Gastroesophageal sphincter (tissue), 4 donors: ENCODE measurements around the gene SVBP. TPM values are rescaled to one million over a fixed set of nuclear protein-coding genes. Genes with fewer than 3 reads are reported as not detected.

Source experiments
- ATAC-seq: fragments of 150-250 bp; one replicate; pipeline ENCODE4 v1.9.1; 2016; ENCODE audit warnings: mild to moderate bottlenecking, moderate library complexity
- H3K27ac ChIP-seq, 4 donors: fragments of 200-600 bp; sonication (generic) in 3 of 4; 1 replicate in 3 of 4; 2 replicates in 1 of 4; pipeline ENCODE4 v1.5.1; 2016 to 2019
- H3K27me3 ChIP-seq: fragments of 200-600 bp; sonication (generic); one replicate; pipeline ENCODE4 v1.5.1; 2019
- H3K36me3 ChIP-seq, 2 donors: fragments of 200-600 bp; sonication (generic); one replicate each; pipeline ENCODE4 v1.5.1; 2019; ENCODE audit warnings: control low read depth in 1 of 2
- H3K4me1 ChIP-seq, 3 donors: fragments of 200-600 bp; sonication (generic); 1 replicate in 2 of 3; 2 replicates in 1 of 3; pipeline ENCODE4 v1.5.1; 2016 to 2019; ENCODE audit warnings: control low read depth in 2 of 3
- H3K4me3 ChIP-seq, 2 donors: fragments of 200-600 bp; sonication (generic); one replicate each; pipeline ENCODE4 v1.5.1; 2019; ENCODE audit warnings: mild to moderate bottlenecking in 1 of 2, moderate library complexity in 1 of 2
- H3K9me3 ChIP-seq, 3 donors: fragments of 200-600 bp; sonication (generic); one replicate each; pipeline ENCODE4 v1.5.1; 2017 to 2019; ENCODE audit warnings: control low read depth in 2 of 3
- EP300 ChIP-seq: sonication (generic); formaldehyde crosslinking; IDR thresholded peaks from one replicate; pipeline ENCODE4 v1.6.1; 2017; ENCODE audit warnings: antibody characterized with exemption, mild to moderate bottlenecking
- POLR2A ChIP-seq, 2 donors: fragments of 450-650 bp; IDR thresholded peaks; one replicate each; pipeline ENCODE4 v1.6.1; 2017; ENCODE audit warnings: antibody characterized with exemption in 2 of 2, mild to moderate bottlenecking in 2 of 2, moderate library complexity in 1 of 2
- POLR2AphosphoS5 ChIP-seq: sonication (generic); formaldehyde crosslinking; IDR thresholded peaks from one replicate; pipeline ENCODE4 v1.6.1; 2017; ENCODE audit warnings: antibody characterized with exemption
- WGBS, 2 donors: methylation state at CpG; one replicate each; pipeline ENCODE4 v1.1.5; 2018; ENCODE audit warnings: low coverage in 1 of 2; 5-methylcytosine and 5-hydroxymethylcytosine counted together
- total RNA-seq, 4 donors: library from RNA; depleted of rRNA; stranded (reverse); fragments of >200 nt; gene quantifications; one replicate each; pipeline ENCODE4 v1.1.0, GENCODE V29; 2016
- TF ChIP-seq, protein P1 (sequence below), 4 experiments: fragments of 200-600 bp in 2 of 4; fragments of 450-650 bp in 2 of 4; sonication (generic) in 1 of 4; IDR thresholded peaks; one replicate each; pipeline ENCODE4 v1.5.1; 2017 to 2019; ENCODE audit warnings: antibody characterized with exemption in 4 of 4, mild to moderate bottlenecking in 2 of 4, moderate library complexity in 2 of 4

SVBP gene
- total RNA-seq, 4 donors from 2014 or later, result 21.3 to 36.5 (median 22.6) TPM

- TF ChIP-seq EP300, result no peak
- TF ChIP-seq, protein P1, sequence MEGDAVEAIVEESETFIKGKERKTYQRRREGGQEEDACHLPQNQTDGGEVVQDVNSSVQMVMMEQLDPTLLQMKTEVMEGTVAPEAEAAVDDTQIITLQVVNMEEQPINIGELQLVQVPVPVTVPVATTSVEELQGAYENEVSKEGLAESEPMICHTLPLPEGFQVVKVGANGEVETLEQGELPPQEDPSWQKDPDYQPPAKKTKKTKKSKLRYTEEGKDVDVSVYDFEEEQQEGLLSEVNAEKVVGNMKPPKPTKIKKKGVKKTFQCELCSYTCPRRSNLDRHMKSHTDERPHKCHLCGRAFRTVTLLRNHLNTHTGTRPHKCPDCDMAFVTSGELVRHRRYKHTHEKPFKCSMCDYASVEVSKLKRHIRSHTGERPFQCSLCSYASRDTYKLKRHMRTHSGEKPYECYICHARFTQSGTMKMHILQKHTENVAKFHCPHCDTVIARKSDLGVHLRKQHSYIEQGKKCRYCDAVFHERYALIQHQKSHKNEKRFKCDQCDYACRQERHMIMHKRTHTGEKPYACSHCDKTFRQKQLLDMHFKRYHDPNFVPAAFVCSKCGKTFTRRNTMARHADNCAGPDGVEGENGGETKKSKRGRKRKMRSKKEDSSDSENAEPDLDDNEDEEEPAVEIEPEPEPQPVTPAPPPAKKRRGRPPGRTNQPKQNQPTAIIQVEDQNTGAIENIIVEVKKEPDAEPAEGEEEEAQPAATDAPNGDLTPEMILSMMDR (IDR thresholded peaks at IDR 0.05), result no peak
- TF ChIP-seq POLR2A (IDR thresholded peaks at IDR 0.05), result no peak
- no peak for TF ChIP-seq POLR2AphosphoS5
- no peak for ATAC-seq
- H3K4me3 ChIP-seq, result no peak overlapping the region
- no peak overlapping the region for H3K27ac ChIP-seq
- H3K9me3 ChIP-seq, result peaks cover 0 to 7% (median 0%) of the 10 kb centered on the region in 3 donors
- WGBS, 2 donors, result 75 to 83% methylated on average over 3 to 6 of the region's 6 CpGs
- peaks cover 0 to 12% (median 0%) of the 10 kb centered on the region in 3 donors for H3K4me1 ChIP-seq
- peaks cover 0 to 37% of the 10 kb centered on the region in 2 donors for H3K36me3 ChIP-seq
- no peaks in the 10 kb centered on the region for H3K27me3 ChIP-seq
Observed at GRCh38 chr1:42853116-42853884, 36.1 kb upstream of the SVBP start.

GRCh38 chr1:42852608-42852980 is 35.4 kb upstream of the SVBP start:
- H3K9me3 ChIP-seq, result peaks cover 0 to 7% (median 0%) of the 10 kb centered on the region in 3 donors
- TF ChIP-seq EP300 (no peak), POLR2A (IDR thresholded peaks at IDR 0.05) (no peak)

GRCh38 chr1:42851960-42852607 is 34.9 kb upstream of the SVBP start:
- Histone ChIP-seq H3K27ac (no peak overlapping the region), H3K9me3 (peaks cover 0 to 7% (median 0%) of the 10 kb centered on the region in 3 donors), H3K36me3 (peaks cover 0 to 37% of the 10 kb centered on the region in 2 donors), H3K4me1 (peaks cover 0 to 24% (median 0%) of the 10 kb centered on the region in 3 donors), H3K27me3 (no peaks in the 10 kb centered on the region), H3K4me3 (no peak overlapping the region)
- 93 to 100% methylated on average over 1 to 2 of the region's 2 CpGs for WGBS, 2 donors
- ATAC-seq, result no peak
- TF ChIP-seq POLR2AphosphoS5 (no peak), POLR2A (IDR thresholded peaks at IDR 0.05) (no peak), EP300 (no peak)
- TF ChIP-seq, protein P1 (IDR thresholded peaks at IDR 0.05), result no peak

More at GRCh38 chr1:42852608-42852980, 35.4 kb upstream of the SVBP start:
- Histone ChIP-seq H3K27me3 (no peaks in the 10 kb centered on the region), H3K36me3 (peaks cover 0 to 37% of the 10 kb centered on the region in 2 donors), H3K4me3 (no peak overlapping the region), H3K27ac (no peak overlapping the region), H3K4me1 (peaks cover 0 to 19% (median 0%) of the 10 kb centered on the region in 3 donors)
- WGBS, 2 donors, result 0 to 39% methylated on average over 1 to 2 of the region's 2 CpGs
- ATAC-seq, result no peak

- TF ChIP-seq EP300 (no peak), POLR2A (IDR thresholded peaks at IDR 0.05) (no peak), POLR2AphosphoS5 (no peak)
- TF ChIP-seq, protein P1 (IDR thresholded peaks at IDR 0.05), result no peak
- Histone ChIP-seq H3K36me3 (peaks cover 0 to 37% of the 10 kb centered on the region in 2 donors), H3K27me3 (no peaks in the 10 kb centered on the region), H3K9me3 (peaks cover 0 to 7% (median 0%) of the 10 kb centered on the region in 3 donors), H3K27ac (no peak overlapping the region), H3K4me1 (peaks cover 0 to 25% (median 0%) of the 10 kb centered on the region in 3 donors), H3K4me3 (no peak overlapping the region)
- 98 to 100% methylated on average over 2 to 8 of the region's 15 CpGs for WGBS, 2 donors
- no peak for ATAC-seq
Observed at GRCh38 chr1:42851420-42851819, 34.2 kb upstream of the SVBP start.

DNA sequence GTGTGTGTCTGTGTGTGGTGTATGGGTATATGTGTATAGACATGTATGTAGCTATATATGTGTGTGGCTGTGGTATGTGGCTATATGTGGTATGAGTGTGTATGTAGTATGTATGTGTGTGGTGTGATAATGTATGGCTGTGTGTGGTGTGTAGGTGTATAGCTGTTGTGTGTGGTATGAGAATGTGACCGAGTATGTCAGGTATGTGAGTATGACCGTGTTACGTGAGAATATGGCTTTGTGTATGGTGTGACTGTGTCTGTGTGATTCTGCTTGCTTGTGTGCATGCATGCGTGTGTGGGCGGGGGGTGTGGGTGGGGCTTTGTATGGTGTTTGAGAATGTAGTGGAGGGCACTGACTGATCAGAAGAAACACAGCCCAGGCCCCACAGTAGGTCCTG is 32.7 kb upstream of the SVBP start:
- H3K36me3 ChIP-seq, result peaks cover 0 to 37% of the 10 kb centered on the region in 2 donors
- no peaks in the 10 kb centered on the region for H3K27me3 ChIP-seq
- H3K9me3 ChIP-seq, result peaks cover 0 to 7% (median 0%) of the 10 kb centered on the region in 3 donors
- WGBS, 2 donors, result 80 to 100% methylated on average over 1 to 3 of the region's 5 CpGs
- ATAC-seq, result no peak
- H3K4me3 ChIP-seq, result no peak overlapping the region
- peaks cover 0 to 34% (median 0%) of the 10 kb centered on the region in 3 donors for H3K4me1 ChIP-seq
- no peak for TF ChIP-seq POLR2AphosphoS5
- no peak overlapping the region for H3K27ac ChIP-seq
